T-helper 9 cell (primary cell): ENCODE measurements around the gene TFAP2B.

ENCODE experiments used
- DNase-seq: peaks from one replicate; pipeline ENCODE4 v3.0.0-alpha.2; 2020
- total RNA-seq, 2 donors: gene quantifications; one replicate each; lab custom pipeline; 2026; lab: John Stamatoyannopoulos, UW

Gene TFAP2B
- total RNA-seq, result 0 reads per million in 2 donors

DNA sequence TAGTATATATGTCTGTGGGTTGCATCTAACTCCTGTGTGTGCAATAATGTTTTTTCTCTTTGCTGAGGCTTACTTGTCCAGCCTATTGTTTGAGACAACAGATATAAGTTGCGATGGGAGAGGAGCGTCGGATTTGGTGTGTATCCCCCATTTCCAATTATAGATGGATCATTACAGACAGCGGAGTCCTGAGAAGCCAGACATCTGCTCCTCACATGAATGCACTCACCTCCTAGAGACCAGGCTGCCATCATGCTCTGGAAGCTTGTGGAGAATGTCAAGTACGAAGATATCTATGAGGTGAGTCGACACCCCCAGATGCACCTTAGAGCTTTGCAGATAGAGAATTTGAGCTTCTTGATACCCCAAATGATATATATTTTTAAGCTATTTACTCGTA, at the start of gene TFAP2B:
Gene TFAP2B, plus strand, starts transcription at position 199 of the 400 bp plus-strand sequence. Its CDS starts 21 bp downstream, at position 220.
- DNase-seq, result no peak

DNA sequence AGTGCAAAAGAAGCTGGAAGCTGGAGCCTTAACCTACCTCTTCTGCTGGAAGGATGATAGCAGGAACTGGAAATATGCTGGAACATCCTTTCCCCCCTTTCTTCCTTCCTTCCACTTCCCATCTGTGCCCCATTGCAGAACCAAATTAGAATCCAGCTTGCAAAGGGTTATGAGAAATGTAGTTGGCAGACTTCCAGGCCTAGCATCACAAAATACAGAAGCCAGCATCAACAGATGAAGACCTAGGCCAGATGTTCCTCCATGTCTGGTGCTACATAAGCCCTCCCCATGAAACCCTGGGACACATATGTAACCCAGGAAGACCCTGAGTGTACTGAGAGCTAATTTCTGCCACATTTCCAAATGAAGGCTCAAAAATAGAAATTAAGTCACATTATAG, 40.0 kb upstream of the TFAP2B start:
- DNase-seq, result no peak

DNA sequence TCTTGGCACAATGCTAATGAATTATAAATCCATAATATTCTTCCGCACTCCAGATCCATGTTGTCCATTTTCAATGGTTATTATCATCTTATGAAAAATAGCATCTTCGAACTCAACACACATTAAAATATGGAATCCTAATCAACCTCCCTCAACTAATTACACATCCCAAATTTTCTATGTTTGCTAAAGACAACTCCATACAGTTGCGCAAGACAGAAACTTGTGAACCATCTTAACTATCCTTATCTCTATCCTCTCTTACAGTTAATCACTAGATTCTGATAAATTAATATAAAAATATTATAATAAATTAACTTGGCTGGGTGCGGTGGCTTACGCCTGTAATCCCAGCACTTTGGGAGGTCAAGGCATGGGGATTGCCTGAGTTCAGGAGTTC, 38.3 kb upstream of the TFAP2B start:
- DNase-seq, result no peak

DNA sequence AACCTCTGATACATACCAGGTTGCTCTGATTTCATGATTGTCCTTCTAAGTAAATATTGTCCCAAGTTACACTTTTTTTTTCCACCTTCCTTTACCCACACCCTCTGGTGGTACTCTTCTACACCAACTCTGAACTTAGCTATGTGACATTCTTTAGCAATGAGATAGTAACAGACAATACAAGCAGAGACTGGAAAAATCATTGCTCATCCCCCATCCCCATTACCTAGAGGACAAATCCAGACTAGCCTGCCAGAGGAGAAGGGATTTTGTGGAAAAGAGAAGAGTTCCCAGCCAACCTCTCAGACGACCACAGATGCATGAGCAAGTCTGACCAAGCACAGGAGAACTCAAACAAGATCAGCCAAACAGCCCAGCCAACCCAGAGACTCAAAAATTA, 32.8 kb upstream of the TFAP2B start:
- no peak for DNase-seq

DNA sequence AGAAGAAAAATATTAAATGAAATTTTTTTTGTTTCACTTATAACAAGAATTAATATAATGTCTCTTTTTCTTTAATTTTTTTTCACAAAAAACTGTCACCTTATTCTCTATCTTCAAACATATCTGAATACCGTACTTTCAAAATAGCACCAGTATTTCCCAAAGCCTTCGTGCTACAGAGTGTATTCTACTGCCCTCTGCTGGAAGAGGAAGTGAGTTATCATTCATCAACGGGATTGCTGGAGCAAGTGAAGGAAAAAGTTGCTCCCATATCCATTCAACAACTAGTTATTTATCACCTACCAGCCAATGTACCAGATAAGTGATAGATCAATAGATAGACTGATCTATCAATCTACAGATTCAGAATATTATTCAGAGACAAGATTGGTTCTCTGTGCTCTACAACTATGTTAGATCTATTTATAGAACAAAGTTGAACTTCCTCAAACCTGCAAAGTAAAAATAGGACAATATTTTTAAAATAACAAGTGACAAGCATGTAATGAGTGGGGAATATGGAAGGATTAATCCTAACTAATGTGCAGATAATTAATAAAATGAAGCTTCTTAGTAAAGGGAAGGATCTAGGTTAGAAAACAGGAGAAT, 26.7 kb upstream of the TFAP2B start:
- DNase-seq, result no peak

DNA sequence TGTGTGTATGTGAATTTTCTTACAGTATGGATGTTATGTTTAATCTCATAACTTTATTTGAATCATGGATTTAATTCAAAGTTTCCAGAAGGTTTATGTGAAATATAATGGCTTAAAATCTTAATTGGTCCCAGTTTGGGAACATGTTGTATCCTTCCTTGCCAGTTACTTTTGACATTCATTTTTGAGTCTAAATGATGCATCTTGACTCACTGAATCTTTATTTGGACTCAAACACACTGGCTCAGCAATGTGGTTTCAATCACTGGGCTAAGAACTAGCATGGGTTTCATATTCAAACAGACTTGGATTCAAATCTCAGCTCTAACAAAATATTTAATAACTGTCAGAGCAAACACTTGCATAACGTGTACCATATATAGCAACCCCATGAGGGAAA, 25.9 kb upstream of the TFAP2B start:
- no peak for DNase-seq

DNA sequence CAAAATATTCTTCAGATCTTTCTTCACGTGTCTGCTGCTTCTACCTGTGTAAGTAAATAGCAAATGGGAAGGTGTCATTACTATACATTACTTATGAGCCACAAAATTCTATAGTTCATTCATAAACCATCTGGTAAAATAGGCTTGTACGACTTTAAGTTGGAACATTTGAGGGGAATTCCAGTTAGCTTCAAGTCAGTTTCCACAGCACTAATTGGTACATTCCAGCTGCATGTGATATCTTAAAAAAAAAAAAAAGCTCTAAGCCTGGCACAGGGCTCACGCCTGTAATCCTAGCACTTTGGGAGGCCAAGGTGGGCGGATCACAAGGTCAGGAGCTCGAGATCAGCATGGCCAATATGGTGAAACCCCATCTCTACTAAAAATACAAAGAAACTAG, 23.1 kb upstream of the TFAP2B start:
- DNase-seq, result no peak

DNA sequence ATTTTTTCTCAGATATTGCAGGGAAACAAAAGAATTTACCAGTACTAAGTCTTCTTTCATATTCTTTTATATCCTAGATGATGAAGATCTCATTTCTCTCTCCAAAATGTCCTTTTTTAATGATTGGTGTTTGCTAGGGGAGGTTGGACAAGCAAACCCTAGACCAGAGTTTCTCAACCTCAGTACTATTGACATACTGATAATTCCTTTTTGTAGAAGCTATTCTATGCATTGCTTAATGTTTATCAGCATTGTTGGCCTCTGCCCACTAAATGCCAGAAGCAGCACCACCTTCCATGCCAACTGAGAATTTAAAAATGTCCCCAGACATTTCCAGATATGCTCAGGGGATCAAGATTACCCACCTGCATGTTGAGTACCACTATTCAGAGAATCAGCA, 14.4 kb upstream of the TFAP2B start:
- DNase-seq, result no peak

DNA sequence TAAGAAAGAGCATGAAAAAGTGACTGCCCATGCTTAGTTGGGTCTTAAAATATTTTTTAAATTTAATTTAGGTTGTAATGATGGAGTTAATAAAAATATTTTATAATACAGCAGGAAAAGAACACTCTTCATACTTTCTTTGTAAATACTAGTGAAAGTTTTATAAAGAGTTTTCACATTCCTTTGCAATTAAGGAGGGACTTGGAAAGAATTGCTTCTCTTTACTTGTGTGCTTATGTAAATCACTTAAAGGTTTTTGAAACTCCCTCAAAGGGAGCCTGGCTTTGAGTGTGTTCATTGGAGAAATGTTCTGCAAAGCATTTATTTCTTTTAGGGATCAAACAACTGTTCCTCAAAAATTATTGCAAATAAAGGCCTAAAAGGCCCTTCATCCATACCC, 11.6 kb upstream of the TFAP2B start:
- no peak for DNase-seq

DNA sequence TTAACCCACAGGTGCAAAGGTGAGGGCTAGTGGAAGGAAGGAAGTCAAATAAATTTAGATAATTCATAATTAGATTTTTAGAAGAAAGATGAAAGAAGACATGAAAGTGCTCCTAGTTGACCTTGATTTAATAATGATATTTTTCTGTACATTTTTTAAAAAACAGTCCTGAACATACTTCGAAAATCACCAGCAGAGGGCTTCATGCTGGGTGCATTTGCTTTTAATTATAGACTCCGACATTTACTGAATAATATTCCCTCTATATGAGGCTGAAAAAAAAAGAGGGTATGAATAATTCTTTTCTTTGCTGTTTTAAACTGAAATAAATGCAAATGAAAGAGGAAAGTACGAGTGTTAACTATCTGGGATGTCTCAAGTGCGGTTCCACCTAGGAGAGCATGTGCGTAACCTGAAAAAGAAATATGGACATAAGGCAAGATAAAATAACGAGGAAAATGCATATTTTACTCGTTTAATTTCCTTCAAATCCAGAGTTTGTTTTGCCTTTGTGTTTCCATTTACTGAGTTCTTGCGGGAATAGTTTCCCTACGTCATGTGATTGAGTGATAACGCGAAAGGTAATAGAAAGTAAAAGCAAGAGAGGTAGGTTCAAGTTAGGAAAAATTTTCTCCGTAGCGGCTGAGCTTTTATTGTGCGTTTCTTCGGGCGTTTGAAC, 3.1 kb upstream of the TFAP2B start:
- DNase-seq, result no peak

DNA sequence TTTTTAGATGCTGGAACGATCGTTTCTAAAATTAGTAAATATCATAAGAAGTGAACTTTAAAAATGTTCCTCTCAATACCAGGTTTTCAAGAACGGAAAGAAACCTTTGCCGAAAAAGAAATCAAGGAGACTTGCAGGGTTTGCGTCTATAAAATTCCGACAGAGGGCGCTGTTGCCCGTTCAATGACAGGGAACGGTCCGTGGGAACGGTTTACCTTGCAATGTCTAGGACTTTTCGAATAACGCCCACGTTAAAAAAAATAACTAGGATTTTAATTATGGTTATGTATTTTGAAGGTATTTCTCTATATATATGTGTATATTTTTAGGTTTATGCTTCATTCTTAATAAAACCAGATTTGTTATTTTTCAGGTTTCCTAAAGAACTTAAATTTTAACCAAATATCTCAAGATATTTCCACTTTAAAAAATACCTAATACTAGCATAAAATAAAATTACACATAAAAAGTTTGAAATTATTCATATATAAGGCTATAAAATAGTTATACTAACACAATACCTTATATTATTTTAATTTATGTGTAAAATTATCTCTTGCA, 2.5 kb upstream of the TFAP2B start:
- DNase-seq, result peak; percentile 1

DNA sequence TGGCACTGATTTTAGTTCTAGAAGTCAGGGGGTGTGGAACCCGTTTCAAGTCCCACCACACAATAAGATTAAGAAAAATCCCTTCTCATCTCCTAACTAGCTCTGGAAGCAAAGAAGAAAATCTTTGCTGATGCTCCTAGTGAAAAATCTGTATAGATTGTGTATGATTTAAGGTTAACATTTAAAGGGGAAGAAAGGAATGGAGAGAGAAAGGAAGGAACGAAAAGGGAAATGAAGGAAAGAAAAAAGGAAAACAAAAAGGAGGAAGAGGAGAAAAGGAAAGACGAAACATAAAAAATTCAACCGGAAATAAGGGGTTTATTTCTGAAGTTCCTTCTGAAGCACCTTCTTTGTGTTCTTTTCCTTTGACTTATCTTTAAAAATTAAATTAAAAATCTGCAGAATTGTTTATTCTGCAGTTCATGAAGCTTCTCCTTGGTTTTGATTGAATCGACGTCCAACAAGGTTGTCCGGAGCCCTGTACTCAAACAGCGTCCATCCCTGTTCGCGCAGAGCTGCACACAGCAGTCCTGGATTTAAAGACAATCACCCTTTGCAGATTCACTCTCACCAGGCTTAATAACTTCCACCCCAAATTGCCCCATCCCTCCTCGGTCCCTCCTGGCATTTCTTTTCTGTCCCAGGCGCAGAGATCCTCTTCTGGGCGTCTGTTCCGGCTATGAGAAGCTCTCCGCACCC, 1.6 kb upstream of the TFAP2B start:
- DNase-seq, result no peak

DNA sequence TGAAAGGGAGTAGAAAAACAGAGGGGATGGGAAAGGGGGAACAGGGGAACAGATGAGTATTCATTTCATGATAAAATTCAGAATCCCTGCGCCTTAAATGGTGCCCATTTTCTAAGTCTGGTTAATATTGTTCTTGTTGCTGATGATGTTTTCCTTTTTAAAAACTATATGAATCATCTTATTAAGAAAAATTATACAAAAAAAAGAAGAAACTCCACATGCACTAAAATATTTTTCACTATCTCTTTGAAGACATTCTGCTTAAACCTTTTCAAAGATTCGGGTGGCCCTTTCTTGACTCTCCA, 1.1 kb upstream of the TFAP2B start:
- no peak for DNase-seq

DNA sequence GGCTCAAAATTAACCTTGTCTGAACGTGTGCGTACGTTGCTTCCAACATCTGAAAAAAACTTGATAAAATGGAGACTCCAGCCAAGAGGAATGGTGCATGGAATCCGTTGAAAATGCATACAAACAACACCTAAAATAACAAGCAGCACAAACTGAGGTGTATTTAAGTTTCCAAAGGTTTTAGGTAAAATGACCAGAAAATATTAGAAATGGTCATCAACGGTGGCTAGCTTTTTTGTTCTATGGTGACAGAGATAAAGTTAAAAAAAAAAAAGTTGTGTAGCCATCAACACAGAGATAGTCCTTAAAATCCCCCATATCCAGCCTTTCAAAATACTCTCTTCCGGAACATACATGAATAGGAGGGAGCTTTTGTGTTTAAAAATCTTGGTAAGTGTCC, 651 bp upstream of the TFAP2B start:
- no peak for DNase-seq

DNA sequence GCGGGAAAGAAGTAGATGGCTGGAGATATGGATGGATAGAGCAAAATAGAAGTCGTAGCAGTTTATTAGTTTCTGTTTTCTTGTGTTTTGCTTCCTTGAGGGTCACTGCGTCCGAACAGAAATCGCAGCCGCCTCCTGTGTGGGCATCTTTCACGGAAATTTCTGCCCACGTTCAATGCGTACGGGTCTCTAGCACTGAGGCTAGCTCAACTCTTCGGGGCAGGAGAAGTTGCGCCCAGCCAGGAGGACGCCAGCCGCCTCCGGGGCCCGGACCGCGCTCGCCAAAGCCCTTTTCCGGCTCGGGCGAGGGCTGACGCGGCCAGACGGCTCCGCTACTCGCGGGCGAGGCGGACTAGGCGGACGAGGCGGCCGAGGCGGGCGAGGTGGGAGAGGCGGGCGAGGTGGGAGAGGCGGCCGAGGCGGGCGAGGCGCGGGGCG, 814 bp downstream of the TFAP2B start:
- DNase-seq, result no peak

DNA sequence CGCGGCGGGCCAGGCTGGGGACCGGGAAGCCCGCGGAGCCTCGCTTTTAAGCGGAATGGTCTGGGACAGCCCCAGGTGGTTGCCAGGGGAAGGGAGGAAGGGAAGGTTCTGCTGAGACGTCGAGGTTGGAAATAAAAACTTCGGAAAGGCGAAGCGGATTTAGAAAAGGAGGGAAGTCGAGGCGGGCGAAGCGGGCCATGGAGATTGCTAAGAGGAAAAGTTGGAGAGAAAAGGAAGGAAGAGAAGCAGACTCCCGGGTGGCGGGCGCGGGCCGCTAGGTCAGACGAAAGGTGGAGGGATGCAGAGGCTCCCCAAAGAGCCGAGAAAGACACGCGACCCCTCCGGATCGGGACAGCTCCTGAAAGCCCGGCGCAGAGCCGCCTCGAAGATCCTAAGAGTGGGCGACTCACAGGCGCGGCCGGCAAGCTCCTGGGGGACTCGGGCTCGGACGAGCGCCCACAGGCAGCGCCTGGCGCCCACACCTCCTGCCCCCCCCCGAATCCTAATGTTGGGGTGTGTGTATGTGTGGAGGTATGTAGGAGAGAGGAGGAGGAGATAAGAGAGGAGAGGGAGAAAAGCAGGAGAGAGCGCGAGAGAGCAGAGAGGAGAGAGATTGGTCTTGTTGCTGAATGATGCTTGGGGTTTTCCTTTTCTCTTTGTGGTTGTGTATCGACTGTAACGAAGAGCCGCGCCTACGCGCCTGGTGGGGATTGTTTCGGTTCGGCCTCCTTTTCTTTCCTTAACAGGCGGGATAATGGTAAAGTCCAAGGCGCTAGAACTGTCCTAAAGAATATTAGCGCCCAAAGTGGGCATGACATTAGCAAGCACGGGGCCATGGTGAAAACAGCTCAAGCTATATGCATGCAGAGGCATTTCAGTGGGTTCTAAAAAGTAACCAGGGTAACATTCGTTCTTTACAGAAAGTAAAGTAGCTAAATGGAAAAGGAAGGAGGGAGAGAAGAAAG, 1.5 kb downstream of the TFAP2B start:
- no peak for DNase-seq

DNA sequence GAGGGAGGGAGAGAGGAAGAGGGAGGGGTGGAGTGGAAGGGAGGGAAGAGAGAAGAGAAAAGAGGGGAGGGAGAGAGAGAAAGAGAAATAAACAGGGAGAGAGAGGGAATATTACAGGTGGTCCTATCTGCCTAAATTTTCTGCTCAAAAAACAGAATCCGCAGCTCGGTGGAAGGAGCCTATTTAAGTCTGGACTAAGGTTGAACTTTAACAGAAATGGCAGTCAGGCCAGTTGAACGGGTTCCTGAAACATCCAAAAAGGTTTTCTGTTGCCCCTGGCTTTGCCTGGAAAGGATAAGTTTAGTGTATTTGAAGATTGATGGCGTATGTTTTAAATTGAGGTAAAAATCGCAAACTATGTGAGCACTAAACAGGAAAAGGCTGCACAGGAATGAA, 2.2 kb downstream of the TFAP2B start:
- DNase-seq, result no peak

DNA sequence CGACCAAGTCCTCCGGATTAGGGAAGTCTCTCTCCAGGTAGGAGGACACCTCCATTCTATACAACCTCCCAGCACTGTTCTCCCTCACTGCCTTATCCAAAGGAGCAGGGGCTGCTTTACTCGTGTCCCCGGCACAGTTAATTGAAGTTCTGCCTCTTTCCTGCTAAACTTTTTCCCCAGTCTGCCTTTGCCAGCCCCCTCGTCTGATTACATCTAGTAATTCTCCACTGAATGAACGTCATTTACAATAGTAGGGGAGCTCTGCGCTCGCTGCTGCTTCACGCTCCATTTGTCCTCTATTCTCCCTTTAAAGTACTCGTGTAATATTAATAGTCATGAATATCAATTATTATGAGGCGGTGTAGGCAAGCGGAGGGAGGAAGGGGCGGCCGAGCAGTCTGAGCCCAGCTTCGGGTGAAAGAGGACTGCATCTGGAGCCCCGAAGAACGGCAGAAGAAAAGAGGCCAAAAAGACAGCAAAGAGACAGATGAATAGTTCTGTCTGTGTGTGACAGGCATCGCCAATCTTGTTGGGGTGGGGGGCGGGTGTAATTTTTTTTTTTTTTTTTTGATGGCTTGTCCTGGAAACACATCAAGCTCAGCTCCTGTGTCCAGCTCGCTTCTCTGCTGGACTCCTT, 2.9 kb downstream of the TFAP2B start:
- DNase-seq, result no peak

DNA sequence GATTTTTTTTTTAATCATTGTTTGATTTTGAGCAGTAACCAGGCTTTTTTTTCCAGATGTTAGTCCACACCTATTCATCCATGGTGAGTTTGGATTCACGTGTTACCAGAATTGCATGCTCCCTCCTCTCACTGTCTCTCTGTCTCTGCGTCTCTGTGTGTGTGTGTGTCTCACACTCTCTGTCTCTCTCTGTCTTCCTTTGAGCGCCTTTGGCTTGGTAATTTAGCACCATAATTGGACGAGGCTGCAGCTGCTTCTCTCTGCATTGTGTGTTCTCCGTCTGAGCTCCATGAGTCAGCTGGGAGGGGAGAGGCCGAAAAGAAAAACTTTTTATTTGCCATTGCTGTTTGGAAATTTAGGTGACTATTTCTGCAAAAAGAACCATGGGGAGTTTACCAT, 3.4 kb downstream of the TFAP2B start:
- no peak for DNase-seq

DNA sequence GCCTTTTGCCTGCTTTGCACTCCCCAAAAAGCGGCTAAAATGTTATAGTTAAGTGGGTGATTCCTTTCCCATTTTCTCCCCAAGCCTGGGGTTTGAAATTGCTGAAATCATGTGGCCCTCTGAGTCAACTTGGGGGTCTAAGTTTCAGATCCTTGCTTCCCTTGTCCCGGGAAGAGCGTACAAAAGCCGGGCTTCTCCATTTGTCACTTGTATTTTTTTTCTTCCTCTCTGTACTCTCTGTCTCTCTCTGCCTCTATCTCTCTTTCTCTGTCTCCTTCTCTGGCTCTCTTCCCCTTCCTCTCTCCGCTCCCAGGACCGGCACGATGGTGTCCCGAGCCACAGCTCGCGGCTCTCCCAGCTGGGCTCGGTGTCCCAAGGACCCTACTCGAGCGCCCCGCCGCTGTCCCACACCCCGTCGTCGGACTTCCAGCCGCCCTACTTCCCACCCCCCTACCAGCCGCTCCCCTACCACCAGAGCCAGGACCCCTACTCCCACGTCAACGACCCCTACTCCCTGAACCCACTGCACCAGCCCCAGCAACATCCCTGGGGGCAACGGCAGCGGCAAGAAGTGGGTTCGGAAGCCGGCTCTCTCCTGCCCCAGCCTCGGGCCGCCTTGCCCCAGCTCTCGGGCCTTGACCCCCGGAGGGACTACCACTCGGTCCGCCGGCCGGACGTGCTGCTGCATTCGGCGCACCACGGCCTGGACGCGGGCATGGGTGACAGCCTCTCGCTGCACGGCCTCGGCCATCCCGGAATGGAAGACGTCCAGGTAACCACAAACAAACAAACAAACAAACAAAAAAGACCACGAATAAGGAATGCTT, 4.6 kb downstream of the TFAP2B start:
- DNase-seq, result no peak

DNA sequence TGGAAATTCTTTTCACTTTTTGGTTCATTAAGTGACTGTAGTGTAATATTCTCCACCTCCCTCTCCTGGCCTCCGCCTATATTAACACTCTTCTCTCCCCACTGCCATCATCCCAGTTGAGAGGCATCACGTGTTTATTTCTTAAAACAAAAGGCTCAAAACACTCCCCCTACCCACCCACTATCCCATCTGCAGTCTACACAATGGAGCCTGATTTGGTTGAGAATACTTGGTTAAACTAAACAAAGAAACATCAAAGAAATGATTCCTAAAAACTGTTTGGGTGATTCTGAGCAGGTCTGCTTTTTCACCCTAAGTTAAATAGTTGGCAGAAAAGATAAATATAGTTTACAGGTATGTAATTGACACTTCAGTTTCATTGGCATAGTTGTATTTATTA, 5.9 kb downstream of the TFAP2B start:
- DNase-seq, result no peak
